ENCODE results near the gene TMEM86A. TPM values are rescaled to one million over a fixed set of nuclear protein-coding genes. Genes with fewer than 3 reads are reported as not detected.

Gene TMEM86A
- total and polyA plus RNA-seq, 5 donors, result 3.6 to 6.8 (median 4.8) TPM

GRCh38 chr11:18726040-18726439 lies 27.5 kb downstream of the TMEM86A start, which contains the start of gene IGSF22:
TSS of gene IGSF22 (minus strand) at chr11:18726188. CDS start at chr11:18724236, 1,952 bp downstream.
- Histone ChIP-seq H3K4me3 (ENCODE audit: low read length) (no peak within 1 kb of the TSS), H3K4me1 (ENCODE audit: control insufficient read depth, insufficient read depth, low read length) (no peaks in the 10 kb centered on the region), H3K27ac (ENCODE audit: low read length) (no peak within 1 kb of the TSS), H3K27me3 (ENCODE audit: control insufficient read depth, insufficient read depth) (no peaks in the 10 kb centered on the region), H3K9me3 (ENCODE audit: control insufficient read depth, low read length) (no peaks in the 10 kb centered on the region)
- 59% methylated on average over 7 of the region's 7 CpGs for WGBS
- intact Hi-C loops (cut with DNase I), result no loop called here
- DNase-seq, result no peak
- no peak for ATAC-seq

DNA sequence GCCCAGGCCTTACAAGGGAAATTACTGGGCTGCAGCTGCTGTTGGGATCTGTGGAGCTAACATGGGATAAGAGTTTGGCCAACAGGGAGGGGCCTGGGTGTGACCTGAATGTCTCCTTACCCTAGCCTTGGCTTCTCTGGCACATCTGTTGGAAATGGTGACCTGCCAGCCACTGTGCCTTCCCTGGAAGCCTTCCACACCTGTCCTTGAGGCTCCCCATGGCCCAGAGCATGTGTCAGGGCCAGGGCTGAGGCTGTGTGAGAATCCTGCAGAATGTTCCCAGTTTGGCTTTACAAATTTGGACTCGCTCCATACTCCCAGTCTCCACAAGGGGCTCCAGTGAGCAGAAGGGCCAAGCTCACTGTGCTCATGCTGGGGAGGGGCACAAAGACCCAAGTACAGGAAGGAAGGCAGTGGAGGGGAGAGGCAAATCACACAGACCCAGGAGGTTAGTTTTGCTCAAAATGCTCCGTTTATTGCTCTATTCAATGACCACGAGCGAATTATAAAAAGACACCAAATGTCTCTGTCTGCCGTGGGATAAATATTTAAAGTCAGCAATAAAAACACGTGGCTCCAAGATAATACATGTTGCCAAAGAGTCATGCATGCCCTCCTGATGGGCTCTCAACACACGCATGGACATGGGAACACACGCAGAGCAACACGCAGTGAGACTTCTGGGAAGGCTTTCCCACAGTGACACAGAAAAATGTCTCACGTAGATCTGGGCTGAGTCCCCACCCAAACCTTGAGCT lies 29.1 kb downstream of the TMEM86A start:
- Histone ChIP-seq H3K4me3 (ENCODE audit: low read length) (no peak overlapping the region), H3K9me3 (ENCODE audit: control insufficient read depth, low read length) (no peaks in the 10 kb centered on the region), H3K27me3 (ENCODE audit: control insufficient read depth, insufficient read depth) (no peaks in the 10 kb centered on the region), H3K27ac (ENCODE audit: low read length) (no peak overlapping the region), H3K4me1 (ENCODE audit: control insufficient read depth, insufficient read depth, low read length) (no peaks in the 10 kb centered on the region)
- ATAC-seq (peak; percentile 57 to 60), DNase-seq (peak in 1 of 3 donors; percentile 31)
- 46% methylated on average over 10 of the region's 10 CpGs for WGBS
- intact Hi-C loops (cut with DNase I), result no loop called here

DNA sequence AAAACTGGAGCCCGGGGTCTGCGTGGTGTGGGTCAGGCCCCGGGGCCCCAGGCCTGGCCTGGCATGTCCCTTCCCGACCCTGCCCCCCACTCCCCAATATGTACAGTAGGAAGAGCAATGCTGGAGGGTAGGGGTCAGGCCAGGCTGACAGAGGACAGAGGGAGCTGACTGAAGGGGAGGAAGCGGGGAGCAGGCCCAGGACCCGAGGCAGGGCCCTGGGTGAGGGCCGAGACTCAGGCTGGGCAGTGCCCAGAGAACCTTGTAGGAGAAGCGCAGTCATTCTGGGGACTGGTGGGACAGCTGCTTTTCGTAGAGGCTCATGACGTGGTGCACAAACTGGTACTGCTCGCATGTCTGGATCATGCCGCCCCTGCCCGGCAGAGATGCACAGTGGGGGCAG lies 30.1 kb downstream of the TMEM86A start:
- no peaks in the 10 kb centered on the region for H3K9me3 ChIP-seq (ENCODE audit: control insufficient read depth, low read length)
- H3K4me1 ChIP-seq (ENCODE audit: control insufficient read depth, insufficient read depth, low read length), result no peaks in the 10 kb centered on the region
- DNase-seq, result no peak
- intact Hi-C loops (cut with DNase I), result no loop called here
- no peak for ATAC-seq
- WGBS, result 95% methylated on average over 13 of the region's 13 CpGs
- no peaks in the 10 kb centered on the region for H3K27me3 ChIP-seq (ENCODE audit: control insufficient read depth, insufficient read depth)
- H3K27ac ChIP-seq (ENCODE audit: low read length), result no peak overlapping the region
- H3K4me3 ChIP-seq (ENCODE audit: low read length), result no peak overlapping the region

DNA sequence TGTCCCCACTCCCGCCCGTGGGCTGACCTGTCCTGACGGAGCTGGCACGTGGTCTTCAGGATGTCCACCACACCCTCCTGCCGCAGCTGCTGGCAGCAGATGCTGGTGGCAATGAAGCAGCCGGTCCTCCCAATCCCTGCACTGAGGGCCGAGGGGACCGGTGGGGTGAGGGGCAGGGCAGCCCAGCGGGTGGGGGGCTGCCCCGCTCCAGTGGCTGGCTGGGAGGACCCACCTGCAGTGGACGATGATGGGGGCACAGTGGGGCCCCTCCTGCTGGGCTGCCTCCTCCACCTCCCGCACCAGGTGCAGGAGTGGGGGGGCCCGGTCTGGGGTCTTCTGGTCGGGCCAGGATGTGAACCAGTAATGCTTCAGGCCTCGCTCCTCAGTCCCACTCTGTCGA lies 30.8 kb downstream of the TMEM86A start:
- intact Hi-C loops (cut with DNase I), result no loop called here
- Histone ChIP-seq H3K9me3 (ENCODE audit: control insufficient read depth, low read length) (no peaks in the 10 kb centered on the region), H3K4me3 (ENCODE audit: low read length) (no peak overlapping the region)

GRCh38 chr11:18730020-18730419 lies 31.4 kb downstream of the TMEM86A start:
- no peak for DNase-seq
- intact Hi-C loops (cut with DNase I), result loop anchor here in 1 of 4 donors (10.0 kb wide), 1 partner anchor 185 kb away; no protein-coding TSS in a partner anchor
- Histone ChIP-seq H3K4me1 (ENCODE audit: control insufficient read depth, insufficient read depth, low read length) (no peaks in the 10 kb centered on the region), H3K9me3 (ENCODE audit: control insufficient read depth, low read length) (no peaks in the 10 kb centered on the region), H3K27me3 (ENCODE audit: control insufficient read depth, insufficient read depth) (no peaks in the 10 kb centered on the region), H3K4me3 (ENCODE audit: low read length) (no peak overlapping the region), H3K27ac (ENCODE audit: low read length) (no peak overlapping the region)
- WGBS, result 82% methylated on average over 9 of the region's 9 CpGs
- ATAC-seq, result no peak

More for the DNA sequence above, 30.8 kb downstream of the TMEM86A start:
- DNase-seq, result no peak
- Histone ChIP-seq H3K27me3 (ENCODE audit: control insufficient read depth, insufficient read depth) (no peaks in the 10 kb centered on the region), H3K4me1 (ENCODE audit: control insufficient read depth, insufficient read depth, low read length) (no peaks in the 10 kb centered on the region), H3K27ac (ENCODE audit: low read length) (no peak overlapping the region)
- WGBS, result 87% methylated on average over 16 of the region's 16 CpGs
- ATAC-seq, result no peak

DNA sequence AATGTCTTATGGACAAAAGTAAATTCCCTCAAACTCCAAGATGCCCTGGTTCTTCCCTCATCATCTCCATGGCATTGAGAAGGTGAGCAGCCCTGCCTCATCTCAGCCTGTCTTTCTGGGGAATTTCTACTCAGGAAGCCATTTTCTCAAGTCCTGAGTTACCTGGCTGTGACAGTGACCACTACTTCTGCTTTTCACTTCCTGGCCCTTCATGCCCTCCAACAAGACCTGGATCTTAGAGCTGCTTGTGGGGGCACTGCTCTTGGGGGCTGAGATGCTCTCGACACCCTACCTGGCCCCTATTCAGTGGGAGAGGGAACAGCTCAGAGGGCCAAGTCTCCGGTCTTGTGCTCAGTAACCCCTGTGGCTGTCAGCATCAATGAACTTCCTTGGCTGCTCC lies 32.9 kb downstream of the TMEM86A start:
- intact Hi-C loops (cut with DNase I), result loop anchor here in 1 of 4 donors (10.0 kb wide), 1 partner anchor 187 kb away; no protein-coding TSS in a partner anchor
- WGBS, result 85% methylated on average over 2 of the region's 2 CpGs
- Histone ChIP-seq H3K4me1 (ENCODE audit: control insufficient read depth, insufficient read depth, low read length) (no peaks in the 10 kb centered on the region), H3K27ac (ENCODE audit: low read length) (no peak overlapping the region), H3K4me3 (ENCODE audit: low read length) (no peak overlapping the region), H3K27me3 (ENCODE audit: control insufficient read depth, insufficient read depth) (no peaks in the 10 kb centered on the region), H3K9me3 (ENCODE audit: control insufficient read depth, low read length) (no peaks in the 10 kb centered on the region)
- ATAC-seq (no peak), DNase-seq (no peak)

GRCh38 chr11:18731949-18732821 lies 33.6 kb downstream of the TMEM86A start:
- Histone ChIP-seq H3K4me3 (ENCODE audit: low read length) (no peak overlapping the region), H3K27ac (ENCODE audit: low read length) (no peak overlapping the region), H3K4me1 (ENCODE audit: control insufficient read depth, insufficient read depth, low read length) (no peaks in the 10 kb centered on the region), H3K9me3 (ENCODE audit: control insufficient read depth, low read length) (no peaks in the 10 kb centered on the region), H3K27me3 (ENCODE audit: control insufficient read depth, insufficient read depth) (no peaks in the 10 kb centered on the region)
- 71% methylated on average over 11 of the region's 11 CpGs for WGBS
- ATAC-seq (peak in 1 of 2 donors; percentile 56), DNase-seq (peak; percentile 34 to 81 (median 66))
- intact Hi-C loops (cut with DNase I), result loop anchor here in 1 of 4 donors (10.0 kb wide), 1 partner anchor 187 kb away; no protein-coding TSS in a partner anchor

DNA sequence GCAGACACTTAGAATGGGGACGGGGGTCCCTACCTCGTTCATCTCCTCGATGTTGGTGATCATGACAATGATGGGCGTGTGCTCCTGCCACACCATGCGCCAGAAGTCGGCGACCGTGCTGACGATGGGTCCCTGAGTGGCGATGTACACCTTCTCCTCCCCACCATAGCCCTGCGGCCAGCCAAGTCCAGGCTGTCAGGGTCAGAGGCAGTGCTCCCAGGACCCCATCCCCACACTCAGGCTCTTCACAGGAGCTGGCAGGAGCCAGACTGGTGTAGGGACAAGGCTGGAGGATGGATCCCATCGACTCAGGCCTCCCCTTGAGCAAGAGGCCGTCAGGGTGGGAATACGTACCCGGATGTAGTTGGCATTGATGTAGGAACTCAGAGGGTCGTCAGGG lies 34.6 kb downstream of the TMEM86A start:
- no peaks in the 10 kb centered on the region for H3K4me1 ChIP-seq (ENCODE audit: control insufficient read depth, insufficient read depth, low read length)
- no peaks in the 10 kb centered on the region for H3K9me3 ChIP-seq (ENCODE audit: control insufficient read depth, low read length)
- intact Hi-C loops (cut with DNase I), result loop anchor here in 1 of 4 donors (10.0 kb wide), 1 partner anchor 188 kb away; no protein-coding TSS in a partner anchor
- H3K27me3 ChIP-seq (ENCODE audit: control insufficient read depth, insufficient read depth), result no peaks in the 10 kb centered on the region
- DNase-seq, result no peak
- no peak overlapping the region for H3K4me3 ChIP-seq (ENCODE audit: low read length)
- WGBS, result 87% methylated on average over 16 of the region's 16 CpGs
- ATAC-seq, result no peak
- no peak overlapping the region for H3K27ac ChIP-seq (ENCODE audit: low read length)

GRCh38 chr11:18736590-18737148 lies 38.1 kb downstream of the TMEM86A start:
- DNase-seq, result no peak
- 61% methylated on average over 10 of the region's 10 CpGs for WGBS
- no peak for ATAC-seq
- Histone ChIP-seq H3K4me1 (ENCODE audit: control insufficient read depth, insufficient read depth, low read length) (no peaks in the 10 kb centered on the region), H3K27me3 (ENCODE audit: control insufficient read depth, insufficient read depth) (no peaks in the 10 kb centered on the region), H3K27ac (ENCODE audit: low read length) (no peak overlapping the region), H3K4me3 (ENCODE audit: low read length) (no peak overlapping the region), H3K9me3 (ENCODE audit: control insufficient read depth, low read length) (no peaks in the 10 kb centered on the region)
- intact Hi-C loops (cut with DNase I), result loop anchor here in 1 of 4 donors (10.0 kb wide), 1 partner anchor 192 kb away; no protein-coding TSS in a partner anchor

GRCh38 chr11:18737642-18738041 lies 39.1 kb downstream of the TMEM86A start:
- DNase-seq, result no peak
- no peaks in the 10 kb centered on the region for H3K27me3 ChIP-seq (ENCODE audit: control insufficient read depth, insufficient read depth)
- no peaks in the 10 kb centered on the region for H3K4me1 ChIP-seq (ENCODE audit: control insufficient read depth, insufficient read depth, low read length)
- H3K27ac ChIP-seq (ENCODE audit: low read length), result no peak overlapping the region
- 85% methylated on average over 8 of the region's 8 CpGs for WGBS
- no peak overlapping the region for H3K4me3 ChIP-seq (ENCODE audit: low read length)
- intact Hi-C loops (cut with DNase I), result loop anchor here in 1 of 4 donors (10.0 kb wide), 1 partner anchor 193 kb away; no protein-coding TSS in a partner anchor
- ATAC-seq, result no peak
- no peaks in the 10 kb centered on the region for H3K9me3 ChIP-seq (ENCODE audit: control insufficient read depth, low read length)
